CD14-positive monocyte (primary cell): Measurements from ENCODE around the gene UBR3. TPM values are rescaled to one million over a fixed set of nuclear protein-coding genes. Genes with fewer than 3 reads are reported as not detected.
A peak's percentile ranks its signal among the peaks of the same experiment; 100 is the strongest.
"Not testable (repeated sequence)": the region's sequence is repeated elsewhere in the genome, so short reads cannot be mapped to it uniquely, and the experiment has no call there.

Experiments
- DNase-seq, 3 donors: peaks; one replicate each; pipeline ENCODE4 v3.0.0-alpha.2; 2011 to 2022
- H2AFZ ChIP-seq: 2 replicates; pipeline ENCODE4 v1.6.0; 2012; ENCODE audit warnings: mild to moderate bottlenecking, low read depth, low read length, inconsistent platforms; ENCODE audit not compliant: insufficient read depth, poor library complexity, severe bottlenecking
- H3K27ac ChIP-seq, 2 donors: 1 replicate in 1 of 2; 2 replicates in 1 of 2; pipeline ENCODE4 v1.5.1; 2012 to 2013; ENCODE audit warnings: low read length in 2 of 2, control low read depth in 1 of 2, inconsistent platforms in 1 of 2, low read depth in 1 of 2, mild to moderate bottlenecking in 1 of 2
- H3K27me3 ChIP-seq, 2 donors: one replicate each; pipeline versions ENCODE4 v1.6.0 to v1.6.1; 2011 to 2013; ENCODE audit warnings: low read length in 2 of 2; ENCODE audit not compliant: control insufficient read depth in 2 of 2, insufficient read depth in 2 of 2
- H3K36me3 ChIP-seq, 2 donors: replicated peaks in 1 of 2; 1 replicate in 1 of 2; 2 replicates in 1 of 2; pipeline versions ENCODE4 v1.5.1 to v1.6.1; 2012 to 2013; ENCODE audit warnings: low read length in 2 of 2, control low read depth in 1 of 2, inconsistent platforms in 1 of 2, mild to moderate bottlenecking in 1 of 2; ENCODE audit not compliant: insufficient read depth in 2 of 2, control insufficient read depth in 1 of 2
- H3K4me1 ChIP-seq, 2 donors: 1 replicate in 1 of 2; 2 replicates in 1 of 2; pipeline versions ENCODE4 v1.5.1 to v1.6.1; 2012 to 2013; ENCODE audit warnings: low read length in 2 of 2, control low read depth in 1 of 2, inconsistent platforms in 1 of 2, mild to moderate bottlenecking in 1 of 2, moderate library complexity in 1 of 2; ENCODE audit not compliant: insufficient read depth in 2 of 2, control insufficient read depth in 1 of 2
- H3K4me2 ChIP-seq: replicated peaks from 2 replicates; pipeline ENCODE3; 2012; ENCODE audit warnings: low read length, moderate library complexity, mild to moderate bottlenecking; ENCODE audit not compliant: poor library complexity, severe bottlenecking; ENCODE audit errors: extremely low read depth
- H3K4me3 ChIP-seq, 3 experiments: fragments of 200-600 bp in 1 of 3; sonication (generic) in 1 of 3; replicated peaks in 1 of 3; 1 replicate in 2 of 3; 2 replicates in 1 of 3; pipeline ENCODE4 v1.5.1; 2011 to 2013; ENCODE audit warnings: low read length in 3 of 3, mild to moderate bottlenecking in 3 of 3, control low read depth in 2 of 3, low read depth in 2 of 3, inconsistent platforms in 1 of 3, moderate library complexity in 1 of 3
- H3K79me2 ChIP-seq: 2 replicates; pipeline ENCODE4 v1.6.0; 2012; ENCODE audit warnings: mild to moderate bottlenecking, control low read depth, inconsistent platforms, low read length, moderate library complexity; ENCODE audit not compliant: insufficient read depth
- H3K9ac ChIP-seq: 2 replicates; pipeline ENCODE4 v1.6.0; 2017; ENCODE audit warnings: low read length, mild to moderate bottlenecking; ENCODE audit not compliant: insufficient read depth, poor library complexity, severe bottlenecking
- H3K9me3 ChIP-seq, 2 donors: replicated peaks in 1 of 2; 1 replicate in 1 of 2; 2 replicates in 1 of 2; pipeline versions ENCODE4 v1.5.1 to v1.6.1; 2012 to 2013; ENCODE audit warnings: low read length in 2 of 2, control low read depth in 1 of 2; ENCODE audit not compliant: control insufficient read depth in 1 of 2, insufficient read depth in 1 of 2
- H4K20me1 ChIP-seq: 2 replicates; pipeline ENCODE4 v1.6.0; 2012; ENCODE audit warnings: mild to moderate bottlenecking, low read length, control low read depth, moderate library complexity; ENCODE audit not compliant: insufficient read depth
- H3K27ac Mint-ChIP-seq, 7 donors: one replicate each; pipeline ENCODE4 v1.8.0; 2020; ENCODE audit warnings: mild to moderate bottlenecking in 7 of 7, mixed read lengths in 7 of 7, moderate library complexity in 6 of 7, inconsistent platforms in 2 of 7
- H3K27me3 Mint-ChIP-seq, 3 donors: one replicate each; pipeline ENCODE4 v1.8.0; 2021 to 2022; ENCODE audit warnings: low read depth in 3 of 3, mild to moderate bottlenecking in 3 of 3, mixed read lengths in 3 of 3, moderate library complexity in 3 of 3, inconsistent platforms in 1 of 3
- H3K36me3 Mint-ChIP-seq, 2 donors: one replicate each; pipeline ENCODE4 v1.8.0; 2020; ENCODE audit warnings: mixed read lengths in 2 of 2, inconsistent platforms in 1 of 2, mild to moderate bottlenecking in 1 of 2
- H3K4me1 Mint-ChIP-seq: one replicate; pipeline ENCODE4 v1.8.0; 2020; ENCODE audit warnings: mild to moderate bottlenecking, mixed read lengths
- H3K4me3 Mint-ChIP-seq, 2 donors: one replicate each; pipeline ENCODE4 v1.8.0; 2020; ENCODE audit warnings: mild to moderate bottlenecking in 2 of 2, mixed read lengths in 2 of 2, moderate library complexity in 1 of 2
- H3K9me3 Mint-ChIP-seq, 7 donors: one replicate each; pipeline ENCODE4 v1.8.0; 2020 to 2022; ENCODE audit warnings: mixed read lengths in 7 of 7, mild to moderate bottlenecking in 6 of 7, moderate library complexity in 6 of 7, inconsistent platforms in 2 of 7
- WGBS: methylation state at CpG from one replicate; pipeline ENCODE4 v1.1.5; 2013; ENCODE audit warnings: missing lambda C conversion rate; ENCODE audit not compliant: insufficient coverage; 5-methylcytosine and 5-hydroxymethylcytosine counted together
- intact Hi-C, 2 donors: fragments of 100-400 bp; cut with micrococcal nuclease; formaldehyde crosslinking; loops; one replicate each; pipeline versions ENCODE4 v1.15.0 to v1.15.1; 2023
- polyA plus RNA-seq, 3 donors: library from polyadenylated mRNA; depleted of rRNA in 1 of 3; unstranded in 2 of 3; stranded (reverse) in 1 of 3; fragments of 300-500 nt in 2 of 3; fragments of >200 nt in 1 of 3; fragmentation: Illumina TruSeq in 2 of 3; gene quantifications; 1 replicate in 2 of 3; 2 replicates in 1 of 3; pipeline ENCODE4 v1.2.3, GENCODE V29; 2012 to 2021
- TF ChIP-seq, protein P1 (sequence below): fragments of 200-600 bp; IDR thresholded peaks from one replicate; pipeline ENCODE4 v1.8.0; 2022; ENCODE audit warnings: antibody characterized with exemption, mild to moderate bottlenecking

The UBR3 gene
- polyA plus RNA-seq, 3 donors: 4.3 to 10.7 (median 4.7) TPM

DNA sequence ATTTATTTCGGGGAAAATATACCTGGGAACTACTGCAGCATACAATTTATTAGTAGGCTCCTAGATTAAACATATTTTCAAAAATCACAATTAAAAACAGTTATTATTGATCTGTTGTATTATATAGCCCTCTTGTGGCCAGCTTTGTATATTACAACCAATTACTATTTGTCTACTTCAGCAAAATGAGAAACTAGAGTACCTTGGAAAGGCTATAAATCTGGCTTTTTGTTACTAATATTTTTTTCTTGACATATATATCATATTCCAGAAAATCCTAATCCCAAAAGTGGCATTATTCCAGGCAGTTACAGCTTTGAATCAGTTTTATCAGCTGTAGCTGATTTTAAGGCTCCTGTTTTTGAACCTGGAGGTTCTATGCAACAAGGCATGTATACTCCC lies 101.2 kb downstream of the UBR3 start:
- Mint-ChIP-seq H3K4me3 (no peak overlapping the region), H3K27ac (no peak overlapping the region), H3K27me3 (no peaks in the 10 kb centered on the region), H3K4me1 (no peaks in the 10 kb centered on the region), H3K9me3 (no peaks in the 10 kb centered on the region), H3K36me3 (peaks cover 44 to 62% of the 10 kb centered on the region in 2 donors)
- DNase-seq: peak in 2 of 3 donors; percentile 11 to 35
- Histone ChIP-seq H3K9ac (no peak overlapping the region), H3K4me1 (no peaks in the 10 kb centered on the region), H2AFZ (no peak overlapping the region), H3K36me3 (peaks cover 36 to 78% of the 10 kb centered on the region in 2 donors), H3K27me3 (no peaks in the 10 kb centered on the region), H3K4me2 (no peak overlapping the region), H4K20me1 (no peaks in the 10 kb centered on the region), H3K4me3 (no peak overlapping the region), H3K27ac (no peak overlapping the region), H3K9me3 (no peaks in the 10 kb centered on the region), H3K79me2 (no peaks in the 10 kb centered on the region)
- no CpG with 5 or more reads among the region's 1 CpG for WGBS
- intact Hi-C loops: loop anchor here (10.0 kb wide), 1 partner anchor 404 kb away; no protein-coding TSS in a partner anchor
- TF ChIP-seq, protein P1, sequence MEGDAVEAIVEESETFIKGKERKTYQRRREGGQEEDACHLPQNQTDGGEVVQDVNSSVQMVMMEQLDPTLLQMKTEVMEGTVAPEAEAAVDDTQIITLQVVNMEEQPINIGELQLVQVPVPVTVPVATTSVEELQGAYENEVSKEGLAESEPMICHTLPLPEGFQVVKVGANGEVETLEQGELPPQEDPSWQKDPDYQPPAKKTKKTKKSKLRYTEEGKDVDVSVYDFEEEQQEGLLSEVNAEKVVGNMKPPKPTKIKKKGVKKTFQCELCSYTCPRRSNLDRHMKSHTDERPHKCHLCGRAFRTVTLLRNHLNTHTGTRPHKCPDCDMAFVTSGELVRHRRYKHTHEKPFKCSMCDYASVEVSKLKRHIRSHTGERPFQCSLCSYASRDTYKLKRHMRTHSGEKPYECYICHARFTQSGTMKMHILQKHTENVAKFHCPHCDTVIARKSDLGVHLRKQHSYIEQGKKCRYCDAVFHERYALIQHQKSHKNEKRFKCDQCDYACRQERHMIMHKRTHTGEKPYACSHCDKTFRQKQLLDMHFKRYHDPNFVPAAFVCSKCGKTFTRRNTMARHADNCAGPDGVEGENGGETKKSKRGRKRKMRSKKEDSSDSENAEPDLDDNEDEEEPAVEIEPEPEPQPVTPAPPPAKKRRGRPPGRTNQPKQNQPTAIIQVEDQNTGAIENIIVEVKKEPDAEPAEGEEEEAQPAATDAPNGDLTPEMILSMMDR: peak; percentile 94

DNA sequence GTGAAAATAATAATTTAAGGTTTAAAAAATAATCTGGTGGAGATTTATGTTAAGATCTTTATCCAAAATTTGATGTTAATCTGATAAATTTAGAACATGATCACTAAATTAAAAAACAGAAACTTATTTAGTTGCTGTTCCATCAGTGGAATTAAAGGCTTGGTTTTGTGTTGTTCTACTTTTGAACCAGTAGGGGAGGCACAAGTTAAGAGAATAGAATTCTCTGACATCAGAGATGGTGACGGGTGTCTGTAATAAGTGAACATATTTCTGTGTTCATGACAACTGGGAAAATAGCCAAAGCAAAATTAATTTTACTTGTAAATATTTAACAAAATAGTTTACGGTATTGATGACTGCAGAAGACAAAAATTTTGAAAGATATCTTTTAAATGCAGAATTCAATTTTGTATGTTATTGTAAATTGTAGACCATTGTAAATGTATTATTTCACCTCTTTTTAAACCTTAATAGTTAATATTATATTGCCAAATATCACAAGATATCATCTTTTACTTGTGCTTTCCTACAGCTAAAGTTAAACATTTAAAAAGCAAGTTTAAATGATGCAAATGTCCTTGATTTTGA lies 106.0 kb downstream of the UBR3 start:
- Histone ChIP-seq H3K79me2 (no peaks in the 10 kb centered on the region), H3K9me3 (no peaks in the 10 kb centered on the region), H4K20me1 (peaks cover under 1% of the 10 kb centered on the region), H3K4me3 (no peak overlapping the region), H3K9ac (no peak overlapping the region), H3K4me1 (no peaks in the 10 kb centered on the region), H3K27ac (no peak overlapping the region), H2AFZ (no peak overlapping the region), H3K4me2 (no peak overlapping the region), H3K27me3 (no peaks in the 10 kb centered on the region), H3K36me3 (peaks cover 14 to 60% of the 10 kb centered on the region in 2 donors)
- Mint-ChIP-seq H3K4me3 (no peak overlapping the region), H3K36me3 (peaks cover 46 to 64% of the 10 kb centered on the region in 2 donors), H3K4me1 (no peaks in the 10 kb centered on the region), H3K27ac (no peak overlapping the region), H3K27me3 (no peaks in the 10 kb centered on the region), H3K9me3 (no peaks in the 10 kb centered on the region)
- no CpG with 5 or more reads among the region's 2 CpGs for WGBS
- TF ChIP-seq, protein P1: peak; percentile 77
- peak in 2 of 3 donors; percentile 10 to 12 for DNase-seq
- intact Hi-C loops: loop anchor here in 1 of 2 donors (10.0 kb wide), 1 partner anchor 108 kb away; the partner anchor contains the start of genes METTL5 and UBR3

DNA sequence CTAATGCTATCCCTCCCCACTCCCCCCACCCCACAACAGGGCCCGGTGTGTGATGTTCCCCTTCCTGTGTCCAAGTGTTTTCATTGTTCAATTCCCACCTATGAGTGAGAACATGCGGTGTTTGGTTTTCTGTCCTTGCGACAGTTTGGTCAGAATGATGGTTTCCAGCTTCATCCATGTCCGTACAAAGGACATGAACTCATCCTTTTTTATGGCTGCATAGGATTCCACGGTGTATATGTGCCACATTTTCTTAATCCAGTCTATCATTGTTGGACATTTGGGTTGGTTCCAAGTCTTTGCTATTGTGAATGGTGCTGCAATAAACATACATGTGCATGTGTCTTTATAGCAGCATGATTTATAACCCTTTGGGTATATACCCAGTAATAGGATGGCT lies 109.4 kb downstream of the UBR3 start:
- H3K4me3 ChIP-seq, H3K27me3 ChIP-seq, H4K20me1 ChIP-seq, H3K4me1 Mint-ChIP-seq, H3K4me3 Mint-ChIP-seq, H3K79me2 ChIP-seq, H3K4me1 ChIP-seq, H3K27ac ChIP-seq, H3K9me3 Mint-ChIP-seq, H3K27me3 Mint-ChIP-seq, H3K4me2 ChIP-seq, H3K9me3 ChIP-seq, H3K9ac ChIP-seq, H2AFZ ChIP-seq, DNase-seq: not testable (repeated sequence)
- peaks cover 12 to 53% of the 10 kb centered on the region in 2 donors for H3K36me3 ChIP-seq
- Mint-ChIP-seq H3K27ac (peak overlapping the region in 1 of 7 donors; percentile 28), H3K36me3 (peaks cover 48 to 60% of the 10 kb centered on the region in 2 donors)
- intact Hi-C loops: loop anchor here in 1 of 2 donors (10.0 kb wide), 1 partner anchor 112 kb away; the partner anchor contains the start of genes METTL5 and UBR3
- 100% methylated on average over 2 of the region's 5 CpGs for WGBS
